Tongue (tissue), 2 donors: Measurements from ENCODE around the gene HDLBP. TPM values are rescaled to one million over a fixed set of nuclear protein-coding genes. Genes with fewer than 3 reads are reported as not detected.

Source experiments
- DNase-seq: peaks from one replicate; pipeline ENCODE4 v3.0.0-alpha.2; 2015
- total RNA-seq: library from RNA; depleted of rRNA; stranded (reverse); fragments of >200 nt; gene quantifications from one replicate; pipeline ENCODE4 v1.2.3, GENCODE V29; 2014

HDLBP gene
- total RNA-seq, 1 donor from 2014 or later, result 509 TPM

DNA sequence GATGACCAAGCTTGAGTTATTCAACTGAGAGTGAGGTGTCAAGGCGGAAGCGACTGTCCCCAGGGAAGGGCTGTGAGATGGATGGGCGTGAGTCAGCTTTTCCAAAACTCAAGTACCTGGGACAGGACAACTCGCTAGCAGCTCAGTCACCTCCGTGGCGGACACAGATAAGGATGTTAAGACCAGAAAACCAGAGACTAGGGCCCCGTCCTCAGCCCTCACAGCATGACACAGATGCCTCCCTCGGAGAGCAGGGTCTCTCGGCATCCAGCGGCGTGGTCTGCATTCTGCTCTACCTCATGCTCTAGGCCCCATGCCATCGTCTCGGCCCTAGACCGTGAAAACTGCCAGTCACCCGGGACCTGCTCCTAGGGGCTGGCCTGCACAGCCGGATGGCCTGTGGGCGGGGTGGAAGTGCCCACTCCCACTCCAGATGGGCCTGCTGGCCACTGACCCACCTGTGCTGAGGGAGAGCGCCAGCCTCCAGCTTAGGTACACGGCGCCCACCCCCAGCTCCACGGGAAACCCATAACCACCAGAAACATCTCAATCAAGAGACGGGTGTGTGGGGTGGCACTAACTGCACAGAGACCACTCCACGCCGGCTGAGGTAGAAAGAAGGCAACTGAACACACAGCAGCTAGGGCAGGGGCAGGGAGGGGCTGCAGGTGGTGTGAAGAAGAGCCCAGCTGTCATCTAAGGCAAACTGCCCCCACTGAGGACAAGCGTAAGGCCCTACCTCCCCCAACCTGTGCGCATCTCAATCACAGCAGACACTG lies 87.2 kb downstream of the HDLBP start:
- DNase-seq, result no peak

DNA sequence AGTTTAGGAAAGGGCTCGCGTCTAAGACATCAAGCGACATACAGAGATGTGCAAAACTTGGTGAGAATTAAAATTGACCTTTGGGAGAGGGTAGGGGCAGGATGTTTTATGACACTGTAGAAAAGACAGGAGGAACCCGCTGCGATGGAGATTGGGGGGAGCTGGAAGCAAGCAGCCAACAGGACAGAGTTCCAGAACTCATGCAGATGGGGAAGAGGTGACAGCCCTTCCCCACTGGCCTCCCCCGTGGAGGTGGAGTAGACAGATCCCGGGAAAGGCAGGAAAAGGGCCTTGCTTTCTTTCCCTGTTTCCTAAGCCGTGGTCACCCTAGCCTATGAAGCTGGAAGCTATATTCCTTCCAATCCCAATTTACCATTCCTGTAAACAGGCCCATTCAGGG lies 87.9 kb downstream of the HDLBP start:
- DNase-seq, result no peak

- DNase-seq, result no peak
Measured at GRCh38 chr2:241226723-241227572, 88.5 kb downstream of the HDLBP start.

DNA sequence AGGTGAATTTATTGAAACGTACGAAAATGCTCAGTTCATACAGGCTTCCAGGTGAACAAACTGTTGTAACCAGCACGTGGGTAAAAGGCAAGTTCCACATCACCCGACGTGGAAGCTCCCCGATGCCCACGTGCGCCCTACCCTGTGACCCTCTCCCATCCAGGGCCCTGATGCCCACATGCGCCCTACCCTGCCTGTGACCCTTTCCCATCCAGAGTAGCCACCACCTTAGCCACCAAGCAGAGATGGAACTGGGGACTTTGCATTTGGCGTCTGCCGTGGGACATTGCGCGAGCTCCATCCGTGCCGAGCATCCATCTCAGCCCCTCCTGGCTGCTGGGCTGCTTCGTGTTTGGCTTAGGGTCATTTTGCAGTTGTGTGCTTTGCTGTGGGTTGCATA lies 89.5 kb downstream of the HDLBP start:
- no peak for DNase-seq

DNA sequence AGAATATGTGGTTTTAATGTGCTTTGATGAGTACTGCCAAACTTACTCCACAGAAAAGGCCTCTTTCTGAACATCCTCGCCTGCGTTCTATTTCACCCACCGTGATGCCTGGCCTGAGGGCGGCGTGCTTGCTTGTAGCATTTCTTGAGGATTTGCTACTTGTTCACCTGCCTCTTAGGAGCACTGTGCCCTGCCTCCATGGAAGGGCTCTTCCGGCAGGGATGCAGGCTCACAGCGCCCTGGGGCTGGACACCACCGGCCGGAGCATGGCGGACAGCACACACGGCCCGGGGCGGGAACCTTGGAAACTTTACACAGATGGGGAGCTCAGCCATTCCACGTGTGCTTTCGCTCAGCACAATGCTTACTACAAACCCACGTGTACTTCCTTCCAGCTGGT lies 89.9 kb downstream of the HDLBP start:
- no peak for DNase-seq

GRCh38 chr2:241224851-241225438 lies 90.5 kb downstream of the HDLBP start:
- DNase-seq, result peak; percentile 28

- peak; percentile 74 for DNase-seq
Measured at GRCh38 chr2:241224018-241224850, 91.2 kb downstream of the HDLBP start.

GRCh38 chr2:241223211-241224017 lies 92.1 kb downstream of the HDLBP start:
- DNase-seq, result no peak

- no peak for DNase-seq
Measured at GRCh38 chr2:241219856-241220356, 95.6 kb downstream of the HDLBP start.

DNA sequence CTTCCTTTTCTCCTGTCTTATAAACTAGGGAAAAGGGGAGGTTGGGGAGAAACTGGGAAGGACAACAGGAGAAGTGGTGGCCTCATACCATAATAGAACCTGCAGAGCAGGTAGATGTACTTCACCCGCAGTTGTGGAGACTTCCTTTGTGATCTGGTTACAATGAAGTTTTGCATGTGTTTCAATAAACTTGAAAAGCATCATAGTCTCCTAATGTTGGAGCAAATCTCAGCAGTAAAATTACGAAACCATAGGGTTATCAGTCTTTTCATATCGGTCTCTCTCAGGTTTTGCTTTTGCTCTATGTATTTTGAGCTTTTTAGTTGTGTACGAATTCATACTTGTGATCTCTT lies 96.5 kb downstream of the HDLBP start:
- DNase-seq, result no peak

- peak; percentile 52 for DNase-seq
Measured at GRCh38 chr2:241218131-241219029, 97.1 kb downstream of the HDLBP start.

DNA sequence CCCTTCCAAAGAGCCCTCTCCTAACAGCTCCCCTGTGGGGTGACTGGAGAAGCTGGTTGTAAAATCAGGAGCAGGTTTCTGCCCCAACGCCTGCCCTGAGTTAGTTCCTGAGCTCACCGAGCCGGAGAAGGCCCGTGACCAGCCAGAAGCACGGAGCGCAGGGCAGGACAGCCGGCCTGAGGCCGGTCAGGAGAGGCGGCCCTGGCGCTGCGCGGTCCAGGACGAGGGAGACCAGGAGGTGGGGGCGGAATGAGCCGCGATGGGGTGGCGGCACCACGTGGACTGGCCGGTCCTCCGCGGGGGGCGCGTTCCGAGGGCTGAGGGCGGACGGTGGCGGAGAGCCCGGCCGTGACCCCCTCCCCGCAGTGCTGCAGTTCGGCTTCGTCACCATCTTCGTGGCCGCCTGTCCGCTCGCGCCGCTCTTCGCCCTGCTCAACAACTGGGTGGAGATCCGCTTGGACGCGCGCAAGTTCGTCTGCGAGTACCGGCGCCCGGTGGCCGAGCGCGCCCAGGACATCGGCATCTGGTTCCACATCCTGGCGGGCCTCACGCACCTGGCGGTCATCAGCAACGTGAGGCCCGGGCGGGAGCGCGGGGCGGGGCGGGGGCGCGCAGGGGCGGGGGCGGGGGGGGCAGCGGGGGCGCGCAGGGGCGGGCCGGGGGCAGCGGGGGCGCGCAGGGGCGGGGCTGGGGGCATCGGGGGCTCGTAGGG lies 98.0 kb downstream of the HDLBP start:
- DNase-seq, result peak; percentile 76

GRCh38 chr2:241216211-241216761 lies 99.2 kb downstream of the HDLBP start:
- no peak for DNase-seq

GRCh38 chr2:241215421-241215820 lies 100.1 kb downstream of the HDLBP start:
- DNase-seq, result no peak

DNA sequence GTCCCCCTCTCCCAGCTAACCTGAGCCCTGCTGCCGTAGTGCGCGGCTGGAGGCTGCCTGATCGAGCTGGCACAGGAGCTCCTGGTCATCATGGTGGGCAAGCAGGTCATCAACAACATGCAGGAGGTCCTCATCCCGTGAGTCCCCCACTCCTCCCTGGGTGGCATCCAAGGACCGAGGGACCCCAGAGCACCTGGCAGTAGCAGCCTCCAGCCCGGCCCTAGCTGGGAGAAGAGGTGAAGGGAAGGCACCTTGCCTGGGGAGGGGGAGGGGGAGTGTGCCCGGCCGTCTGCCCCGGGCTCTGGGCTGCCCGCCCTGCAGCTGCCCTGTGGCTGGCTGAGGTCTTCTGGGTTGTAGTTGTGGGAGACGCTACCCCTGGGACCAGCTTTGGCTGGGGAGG lies 100.7 kb downstream of the HDLBP start:
- no peak for DNase-seq

- no peak for DNase-seq
Measured at GRCh38 chr2:241214209-241214608, 101.3 kb downstream of the HDLBP start.

DNA sequence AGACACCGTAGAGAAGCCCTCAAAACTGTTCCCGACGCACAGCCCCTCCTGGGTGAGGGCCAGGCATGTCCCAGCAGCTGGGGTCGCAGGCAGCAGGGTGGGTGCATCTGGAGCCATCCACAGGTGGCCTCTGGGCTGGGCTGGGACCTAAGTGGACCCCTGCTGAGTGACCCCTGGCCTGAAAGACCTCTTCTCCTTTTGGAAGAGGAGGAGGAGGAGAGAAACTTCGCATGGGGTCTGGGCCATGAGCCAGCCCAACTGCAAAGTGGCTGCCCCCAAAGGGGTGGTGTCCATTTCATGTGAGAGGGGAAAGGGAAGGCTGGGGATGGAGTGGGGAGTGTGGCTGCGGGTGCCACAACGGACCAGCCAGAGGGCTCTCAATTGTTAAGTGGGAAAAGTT lies 101.9 kb downstream of the HDLBP start:
- no peak for DNase-seq

DNA sequence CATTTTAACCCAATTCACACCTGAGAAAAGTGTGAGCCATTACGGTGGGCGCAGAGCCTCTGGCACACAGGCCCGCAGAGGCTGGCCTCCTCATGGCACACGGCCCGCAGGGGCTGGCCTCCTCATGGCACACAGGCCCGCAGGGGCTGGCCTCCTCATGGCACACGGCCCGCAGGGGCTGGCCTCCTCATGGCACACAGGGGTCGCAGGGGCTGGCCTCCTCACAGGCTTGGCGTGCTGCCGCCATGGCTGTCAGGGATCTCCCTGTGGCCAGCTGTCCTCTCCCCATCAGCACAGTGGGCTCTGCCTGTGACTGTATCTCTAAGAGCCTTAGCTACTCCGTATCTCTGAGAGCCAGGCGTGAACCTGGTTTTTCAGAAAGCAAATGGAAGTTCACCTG lies 102.4 kb downstream of the HDLBP start:
- DNase-seq, result peak; percentile 62

- DNase-seq, result no peak
Measured at GRCh38 chr2:241211276-241211675, 104.2 kb downstream of the HDLBP start.
